SU-DHL-6 (cell line): Measurements from ENCODE around the gene BRCA1.

Experiments used
- EZH2phosphoT487 ChIP-seq: fragments of 200-600 bp; sonication (generic), shearing (Covaris generic); conservative IDR thresholded peaks from 2 replicates; pipeline ENCODE4 v1.6.1; 2018; ENCODE audit warnings: mild to moderate bottlenecking, antibody characterized with exemption, low read length, moderate library complexity, mixed read lengths
- TF ChIP-seq, protein P1 (sequence below): fragments of 200-600 bp; sonication (generic); IDR thresholded peaks from one replicate; pipeline ENCODE4 v1.5.1; 2017; ENCODE audit warnings: antibody characterized with exemption, mild to moderate bottlenecking, low read length, moderate library complexity; ENCODE audit not compliant: insufficient read depth, poor library complexity, severe bottlenecking

- TF ChIP-seq, protein P1, sequence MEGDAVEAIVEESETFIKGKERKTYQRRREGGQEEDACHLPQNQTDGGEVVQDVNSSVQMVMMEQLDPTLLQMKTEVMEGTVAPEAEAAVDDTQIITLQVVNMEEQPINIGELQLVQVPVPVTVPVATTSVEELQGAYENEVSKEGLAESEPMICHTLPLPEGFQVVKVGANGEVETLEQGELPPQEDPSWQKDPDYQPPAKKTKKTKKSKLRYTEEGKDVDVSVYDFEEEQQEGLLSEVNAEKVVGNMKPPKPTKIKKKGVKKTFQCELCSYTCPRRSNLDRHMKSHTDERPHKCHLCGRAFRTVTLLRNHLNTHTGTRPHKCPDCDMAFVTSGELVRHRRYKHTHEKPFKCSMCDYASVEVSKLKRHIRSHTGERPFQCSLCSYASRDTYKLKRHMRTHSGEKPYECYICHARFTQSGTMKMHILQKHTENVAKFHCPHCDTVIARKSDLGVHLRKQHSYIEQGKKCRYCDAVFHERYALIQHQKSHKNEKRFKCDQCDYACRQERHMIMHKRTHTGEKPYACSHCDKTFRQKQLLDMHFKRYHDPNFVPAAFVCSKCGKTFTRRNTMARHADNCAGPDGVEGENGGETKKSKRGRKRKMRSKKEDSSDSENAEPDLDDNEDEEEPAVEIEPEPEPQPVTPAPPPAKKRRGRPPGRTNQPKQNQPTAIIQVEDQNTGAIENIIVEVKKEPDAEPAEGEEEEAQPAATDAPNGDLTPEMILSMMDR = no peak
- TF ChIP-seq EZH2phosphoT487 = no peak
These were observed 4.5 kb upstream of the BRCA1 start for GRCh38 chr17:43129671-43130010.
